Spleen (tissue), 11 donors: ENCODE results near the gene RIPK3. TPM values are rescaled to one million over a fixed set of nuclear protein-coding genes. Genes with fewer than 3 reads are reported as not detected.

ENCODE experiments used
- DNase-seq: peaks from one replicate; pipeline ENCODE4 v3.0.0-alpha.2; 2020
- H3K27ac ChIP-seq, 8 donors: fragments of 200-600 bp; sonication (generic) in 7 of 8; 1 replicate in 4 of 8; 2 replicates in 4 of 8; pipeline versions ENCODE4 v1.5.0 to v1.8.0; 2016 to 2021; ENCODE audit warnings: inconsistent platforms in 4 of 8, mild to moderate bottlenecking in 4 of 8, moderate library complexity in 1 of 8
- H3K27me3 ChIP-seq, 7 donors: fragments of 200-600 bp; sonication (generic) in 6 of 7; replicated peaks in 1 of 7; 1 replicate in 4 of 7; 2 replicates in 3 of 7; pipeline versions ENCODE4 v1.5.0 to v1.8.0; 2016 to 2021; ENCODE audit warnings: inconsistent platforms in 3 of 7, mild to moderate bottlenecking in 1 of 7
- H3K36me3 ChIP-seq, 6 donors: fragments of 200-600 bp; sonication (generic) in 5 of 6; 1 replicate in 4 of 6; 2 replicates in 2 of 6; pipeline versions ENCODE4 v1.5.0 to v1.8.0; 2016 to 2021; ENCODE audit warnings: inconsistent platforms in 2 of 6
- H3K4me1 ChIP-seq, 6 donors: fragments of 200-600 bp; sonication (generic) in 5 of 6; 1 replicate in 3 of 6; 2 replicates in 3 of 6; pipeline versions ENCODE4 v1.5.0 to v1.8.0; 2016 to 2021; ENCODE audit warnings: inconsistent platforms in 3 of 6
- H3K4me3 ChIP-seq, 8 donors: fragments of 200-600 bp; sonication (generic) in 7 of 8; 1 replicate in 4 of 8; 2 replicates in 4 of 8; pipeline versions ENCODE4 v1.5.0 to v1.8.0; 2016 to 2021; ENCODE audit warnings: inconsistent platforms in 4 of 8, mild to moderate bottlenecking in 4 of 8, moderate library complexity in 2 of 8
- H3K9me3 ChIP-seq, 8 donors: fragments of 200-600 bp; sonication (generic) in 7 of 8; 1 replicate in 4 of 8; 2 replicates in 4 of 8; pipeline versions ENCODE4 v1.5.0 to v1.8.0; 2016 to 2021; ENCODE audit warnings: inconsistent platforms in 4 of 8
- POLR2A ChIP-seq, 3 donors: fragments of 450-650 bp; IDR thresholded peaks; one replicate each; pipeline ENCODE4 v1.5.1; 2017; ENCODE audit warnings: antibody characterized with exemption in 3 of 3, mild to moderate bottlenecking in 1 of 3
- POLR2AphosphoS5 ChIP-seq, 3 donors: sonication (generic); formaldehyde crosslinking; IDR thresholded peaks; one replicate each; pipeline ENCODE4 v1.5.1; 2017; ENCODE audit warnings: antibody characterized with exemption in 3 of 3
- WGBS, 5 donors: extraction: QIAGEN DNeasy Blood & Tissue Kit in 3 of 5; methylation state at CpG; one replicate each; pipeline versions ENCODE4 v1.1.5 to v1.1.7; 2013 to 2018; 5-methylcytosine and 5-hydroxymethylcytosine counted together
- intact Hi-C: fragments of 100-400 bp; cut with DNase I; formaldehyde crosslinking; loops from one replicate; pipeline ENCODE4 v1.15.0; 2023; ENCODE audit warnings: low total_unique reads
- polyA plus RNA-seq, 3 donors: library from polyadenylated mRNA; stranded (reverse); fragments of 200-250 nt; gene quantifications; one replicate each; pipeline ENCODE4 v1.2.1, GENCODE V29; 2013
- total RNA-seq, 7 donors: library from RNA; depleted of rRNA in 3 of 7; stranded (reverse); fragments of >200 nt in 3 of 7; fragmentation: NEBNext Ultra II Directional in 4 of 7; extraction: Animal tissue kit (Norgen Biotek cat#: 25700) in 4 of 7; gene quantifications; one replicate each; pipeline versions ENCODE4 v1.1.0 to v1.2.1, GENCODE V29; 2016 to 2021
- TF ChIP-seq, protein P1 (sequence below), 11 experiments: fragments of 200-600 bp in 7 of 11; fragments of 450-650 bp in 4 of 11; sonication (generic) in 4 of 11; IDR thresholded peaks in 8 of 11; conservative IDR thresholded peaks in 3 of 11; 1 replicate in 7 of 11; 2 replicates in 4 of 11; pipeline versions ENCODE4 v1.4.0 to v1.8.0; 2016 to 2021; ENCODE audit warnings: antibody characterized with exemption in 11 of 11, inconsistent platforms in 4 of 11, mild to moderate bottlenecking in 1 of 11
- donor health status: healthy with polysubstance abuse.
- donor health status: DM: no; HTN: no; CAD: no; lungs with moderate emphysema.
- donor health status: DM: no; HTN: no; CAD: no.
- donor health status: Bipolar disorder and iron deficiency.
- donor health status: healthy.
- donor health status: DM: no; HTN: no; CAD: no.
- donor health status: DM: yes; HTN: yes; CAD: no.

RIPK3 gene
- total and polyA plus RNA-seq, 10 donors, result 14.0 to 42.4 (median 28.4) TPM

DNA sequence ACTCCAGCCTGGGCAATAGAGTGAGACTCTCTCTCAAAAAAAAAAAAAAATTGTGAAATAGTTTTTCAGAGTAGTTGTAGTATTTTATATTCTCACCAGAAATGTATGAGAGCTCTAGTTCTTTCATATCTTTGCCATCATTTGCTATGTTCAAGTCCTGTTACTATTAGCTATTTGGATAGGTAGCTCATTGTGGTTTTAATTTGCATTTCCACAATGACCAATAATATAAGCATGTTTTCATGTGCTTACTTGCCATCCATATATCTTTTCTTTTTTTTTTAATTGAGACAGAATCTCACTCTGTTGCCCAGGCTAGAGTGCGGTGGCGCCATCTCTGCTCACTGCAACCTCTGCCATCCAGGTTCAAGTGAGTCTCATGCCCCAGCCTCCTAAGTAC lies 8.4 kb upstream of the RIPK3 start:
- H3K27ac ChIP-seq, result no peak overlapping the region
- no peaks in the 10 kb centered on the region for H3K9me3 ChIP-seq
- TF ChIP-seq, protein P1, sequence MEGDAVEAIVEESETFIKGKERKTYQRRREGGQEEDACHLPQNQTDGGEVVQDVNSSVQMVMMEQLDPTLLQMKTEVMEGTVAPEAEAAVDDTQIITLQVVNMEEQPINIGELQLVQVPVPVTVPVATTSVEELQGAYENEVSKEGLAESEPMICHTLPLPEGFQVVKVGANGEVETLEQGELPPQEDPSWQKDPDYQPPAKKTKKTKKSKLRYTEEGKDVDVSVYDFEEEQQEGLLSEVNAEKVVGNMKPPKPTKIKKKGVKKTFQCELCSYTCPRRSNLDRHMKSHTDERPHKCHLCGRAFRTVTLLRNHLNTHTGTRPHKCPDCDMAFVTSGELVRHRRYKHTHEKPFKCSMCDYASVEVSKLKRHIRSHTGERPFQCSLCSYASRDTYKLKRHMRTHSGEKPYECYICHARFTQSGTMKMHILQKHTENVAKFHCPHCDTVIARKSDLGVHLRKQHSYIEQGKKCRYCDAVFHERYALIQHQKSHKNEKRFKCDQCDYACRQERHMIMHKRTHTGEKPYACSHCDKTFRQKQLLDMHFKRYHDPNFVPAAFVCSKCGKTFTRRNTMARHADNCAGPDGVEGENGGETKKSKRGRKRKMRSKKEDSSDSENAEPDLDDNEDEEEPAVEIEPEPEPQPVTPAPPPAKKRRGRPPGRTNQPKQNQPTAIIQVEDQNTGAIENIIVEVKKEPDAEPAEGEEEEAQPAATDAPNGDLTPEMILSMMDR (IDR thresholded peaks at IDR 0.05 in 8 of 11, conservative IDR thresholded peaks at IDR 0.05 in 3 of 11), result no peak
- TF ChIP-seq POLR2A (IDR thresholded peaks at IDR 0.05) (no peak), POLR2AphosphoS5 (IDR thresholded peaks at IDR 0.05) (no peak)
- WGBS, 5 donors, result 88 to 97% (median 95%) methylated on average over 2 of the region's 2 CpGs
- no peaks in the 10 kb centered on the region for H3K36me3 ChIP-seq
- H3K4me1 ChIP-seq, result no peaks in the 10 kb centered on the region
- intact Hi-C loops, result no loop called here
- peaks cover 0 to 32% (median 0%) of the 10 kb centered on the region in 7 donors for H3K27me3 ChIP-seq
- no peak overlapping the region for H3K4me3 ChIP-seq
- DNase-seq, result no peak

DNA sequence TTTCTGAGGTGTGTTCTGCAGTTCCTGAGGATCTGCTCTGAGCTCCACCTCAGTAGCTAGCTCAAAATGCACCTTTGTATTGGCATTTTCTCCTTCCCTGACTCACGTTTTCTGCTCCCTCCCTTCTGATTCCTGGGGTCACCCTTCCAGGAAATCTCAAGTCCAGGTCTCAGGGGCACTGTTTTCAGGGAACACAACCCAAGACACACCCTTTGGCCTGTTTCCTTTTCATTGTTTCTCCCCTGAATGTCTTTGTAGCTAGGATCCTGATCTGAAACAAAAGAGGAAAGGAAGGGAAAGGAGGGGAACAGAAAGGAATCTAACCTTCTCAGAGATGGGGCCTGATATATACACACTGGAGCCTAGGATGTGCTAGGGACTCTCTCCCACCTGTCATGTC lies 7.3 kb upstream of the RIPK3 start:
- H3K27me3 ChIP-seq, result peaks cover 0 to 22% (median 0%) of the 10 kb centered on the region in 7 donors
- 33 to 60% (median 52%) methylated on average over 1 of the region's 1 CpG for WGBS, 5 donors
- H3K9me3 ChIP-seq, result no peaks in the 10 kb centered on the region
- no peaks in the 10 kb centered on the region for H3K4me1 ChIP-seq
- H3K4me3 ChIP-seq, result no peak overlapping the region
- no peak for TF ChIP-seq POLR2A (IDR thresholded peaks at IDR 0.05)
- TF ChIP-seq, protein P1 (IDR thresholded peaks at IDR 0.05 in 8 of 11, conservative IDR thresholded peaks at IDR 0.05 in 3 of 11), result no peak
- TF ChIP-seq POLR2AphosphoS5 (IDR thresholded peaks at IDR 0.05), result no peak
- intact Hi-C loops, result no loop called here
- no peaks in the 10 kb centered on the region for H3K36me3 ChIP-seq
- H3K27ac ChIP-seq, result peak overlapping the region in 2 of 8 donors; percentile 13 to 15
- DNase-seq, result no peak

DNA sequence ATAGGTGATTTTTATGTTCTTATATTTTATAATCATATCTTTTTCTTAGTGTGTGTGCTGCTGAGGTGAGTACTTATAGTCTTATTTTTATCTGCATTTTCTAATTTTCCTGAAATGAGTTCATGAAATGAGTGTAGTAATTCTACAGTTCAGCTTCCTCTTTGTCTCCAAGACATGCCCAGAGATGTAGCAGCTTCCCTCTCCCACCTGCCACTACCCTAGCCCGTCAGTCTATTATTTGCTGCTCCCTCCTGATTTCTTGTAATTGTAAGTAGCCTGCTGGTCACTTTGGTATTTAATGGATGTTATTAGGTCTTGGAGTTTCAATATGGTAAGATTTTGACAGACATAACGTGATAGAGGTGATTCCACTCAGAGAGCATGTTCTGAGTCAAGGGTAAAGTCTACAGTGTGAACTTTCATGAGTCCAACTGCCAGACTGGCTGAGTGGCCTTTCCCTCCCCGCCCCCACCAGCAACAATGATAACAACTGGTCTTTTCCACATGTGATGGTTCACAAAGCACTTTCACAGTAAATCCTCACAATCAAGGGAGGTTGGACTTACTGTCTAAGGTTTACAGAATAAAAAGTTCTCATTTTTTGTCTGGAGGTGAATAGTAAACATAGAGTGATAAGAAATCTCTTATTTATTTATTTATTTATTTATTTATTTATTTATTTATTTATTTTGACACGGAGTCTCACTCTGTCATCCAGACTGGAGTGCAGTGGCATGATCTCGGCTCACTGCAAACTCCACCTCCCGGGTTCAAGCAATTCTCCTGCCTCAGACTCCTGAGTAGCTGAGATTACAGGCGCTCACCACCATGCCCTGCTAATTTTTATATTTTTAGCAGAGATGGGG lies 4.2 kb upstream of the RIPK3 start:
- Histone ChIP-seq H3K9me3 (no peaks in the 10 kb centered on the region), H3K4me3 (no peak overlapping the region), H3K27ac (no peak overlapping the region), H3K4me1 (peaks cover 4 to 15% (median 11%) of the 10 kb centered on the region in 6 donors), H3K36me3 (no peaks in the 10 kb centered on the region), H3K27me3 (peaks cover 0 to 8% (median 0%) of the 10 kb centered on the region in 7 donors)
- WGBS, 5 donors, result 78 to 82% (median 80%) methylated on average over 7 of the region's 7 CpGs
- no peak for DNase-seq
- intact Hi-C loops, result no loop called here
- TF ChIP-seq POLR2AphosphoS5 (IDR thresholded peaks at IDR 0.05), result no peak

DNA sequence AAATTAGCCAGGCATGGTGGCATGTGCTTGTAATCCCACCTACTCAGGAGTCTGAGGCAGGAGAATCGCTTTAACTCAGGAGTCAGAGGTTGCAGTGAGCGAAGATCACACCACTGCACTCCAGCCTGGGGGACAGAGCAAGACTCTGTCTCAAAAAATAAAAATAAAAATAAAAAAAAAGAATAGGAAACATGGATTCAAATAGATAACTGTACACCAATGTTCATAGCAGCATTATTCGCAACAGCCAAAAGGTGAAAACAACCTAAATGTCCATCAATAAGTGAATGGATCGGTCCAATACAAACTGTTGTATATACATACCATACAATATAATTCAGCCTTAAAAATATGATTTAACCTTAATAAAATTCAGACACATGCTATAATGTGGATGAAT lies 3.1 kb upstream of the RIPK3 start:
- H3K4me1 ChIP-seq, result peaks cover 12 to 27% (median 22%) of the 10 kb centered on the region in 6 donors
- TF ChIP-seq POLR2A (IDR thresholded peaks at IDR 0.05), result no peak
- no peak for TF ChIP-seq POLR2AphosphoS5 (IDR thresholded peaks at IDR 0.05)
- TF ChIP-seq, protein P1 (IDR thresholded peaks at IDR 0.05 in 8 of 11, conservative IDR thresholded peaks at IDR 0.05 in 3 of 11), result no peak
- no peaks in the 10 kb centered on the region for H3K9me3 ChIP-seq
- intact Hi-C loops, result no loop called here
- DNase-seq, result no peak
- H3K36me3 ChIP-seq, result peaks cover 0 to 8% (median under 1%) of the 10 kb centered on the region in 6 donors
- 81 to 99% (median 96%) methylated on average over 4 of the region's 4 CpGs for WGBS, 5 donors
- no peak overlapping the region for H3K4me3 ChIP-seq
- H3K27ac ChIP-seq, result no peak overlapping the region
- H3K27me3 ChIP-seq, result peaks cover 0 to 8% (median 0%) of the 10 kb centered on the region in 7 donors
